Right lobe of liver (tissue), 6 donors: ENCODE data around the gene GALNTL6. TPM values are rescaled to one million over a fixed set of nuclear protein-coding genes. Genes with fewer than 3 reads are reported as not detected.

Experiments
- ATAC-seq, 4 donors: fragments of 200-7000 bp; cut with Tn5 transposase; one replicate each; pipeline ENCODE4 v1.9.1; 2020; ENCODE audit warnings: mild to moderate bottlenecking in 4 of 4, moderate library complexity in 4 of 4
- DNase-seq, 3 donors: peaks; one replicate each; pipeline ENCODE4 v3.0.0-alpha.2; 2020
- H3K27ac ChIP-seq, 3 donors: fragments of 200-600 bp; one replicate each; pipeline ENCODE4 v1.8.0; 2022
- H3K27me3 ChIP-seq, 2 donors: fragments of 200-600 bp; one replicate each; pipeline ENCODE4 v1.8.0; 2022
- H3K36me3 ChIP-seq, 4 donors: fragments of 200-600 bp; sonication (generic) in 1 of 4; one replicate each; pipeline versions ENCODE4 v1.5.1 to v1.8.0; 2017 to 2022; ENCODE audit warnings: control low read depth in 1 of 4
- H3K4me1 ChIP-seq, 4 donors: fragments of 200-600 bp; sonication (generic) in 1 of 4; one replicate each; pipeline versions ENCODE4 v1.5.1 to v1.8.0; 2017 to 2022; ENCODE audit warnings: control low read depth in 1 of 4
- H3K4me3 ChIP-seq, 3 donors: fragments of 200-600 bp; one replicate each; pipeline ENCODE4 v1.8.0; 2022
- H3K9me3 ChIP-seq, 4 donors: fragments of 200-600 bp; sonication (generic) in 1 of 4; one replicate each; pipeline versions ENCODE4 v1.5.1 to v1.8.0; 2017 to 2022; ENCODE audit warnings: control low read depth in 1 of 4
- CTCF ChIP-seq, 4 donors: fragments of 200-600 bp in 3 of 4; fragments of 450-650 bp in 1 of 4; IDR thresholded peaks; one replicate each; pipeline versions ENCODE4 v1.5.1 to v1.8.0; 2016 to 2022; ENCODE audit warnings: antibody characterized with exemption in 4 of 4, mild to moderate bottlenecking in 2 of 4
- POLR2A ChIP-seq: fragments of 450-650 bp; IDR thresholded peaks from one replicate; pipeline ENCODE4 v1.6.1; 2017; ENCODE audit warnings: antibody characterized with exemption, mild to moderate bottlenecking
- WGBS: methylation state at CpG from one replicate; pipeline ENCODE4 v1.1.6; 2018; ENCODE audit warnings: low coverage, low lambda C conversion rate; ENCODE audit not compliant: insufficient coverage; ENCODE audit errors: missing lambda C conversion rate; 5-methylcytosine and 5-hydroxymethylcytosine counted together
- intact Hi-C, 2 donors: fragments of 100-400 bp; cut with DNase I; formaldehyde crosslinking; loops; one replicate each; pipeline versions ENCODE4 v1.11.2 to v1.14.1; 2022
- total RNA-seq, 6 experiments: library from RNA; depleted of rRNA in 2 of 6; stranded (reverse); fragments of >200 nt in 2 of 6; fragmentation: NEBNext Ultra II Directional in 3 of 6; extraction: Animal tissue kit (Norgen Biotek cat#: 25700) in 3 of 6; gene quantifications; one replicate each; pipeline versions ENCODE4 v1.1.0 to v1.2.4, GENCODE V29; 2016 to 2023
- donor health status: DM: no; HTN: yes; CAD: no.
- donor health status: DM: no; HTN: no; CAD: no.
- donor health status: DM: no; HTN: no; CAD: no.
- donor health status: DM: no; HTN: yes; CAD: no.
- donor health status: DM: no; HTN: yes; CAD: no.

The GALNTL6 gene
- total RNA-seq, 6 experiments from 2014 or later = 0.15 to 1.1 (median 0.30) TPM; not detected in 3

- H3K4me3 ChIP-seq = no peak overlapping the region
- no peaks in the 10 kb centered on the region for H3K9me3 ChIP-seq
- intact Hi-C loops = no loop called here
- H3K27me3 ChIP-seq = no peaks in the 10 kb centered on the region
- ATAC-seq (no peak), DNase-seq (no peak)
- no peak overlapping the region for H3K27ac ChIP-seq
- H3K4me1 ChIP-seq = no peaks in the 10 kb centered on the region
- WGBS = 49% methylated on average over 2 of the region's 2 CpGs
- no peak for TF ChIP-seq POLR2A
- no peak for TF ChIP-seq CTCF (IDR thresholded peaks at IDR 0.05)
- no peaks in the 10 kb centered on the region for H3K36me3 ChIP-seq
Measured at GRCh38 chr4:172887959-172888358, 1074.8 kb downstream of the GALNTL6 start.

- ATAC-seq (peak in 2 of 4 donors; percentile 53 to 84), DNase-seq (no peak)
- Histone ChIP-seq H3K36me3 (no peaks in the 10 kb centered on the region), H3K9me3 (no peaks in the 10 kb centered on the region), H3K27ac (no peak overlapping the region), H3K4me1 (no peaks in the 10 kb centered on the region), H3K27me3 (no peaks in the 10 kb centered on the region), H3K4me3 (no peak overlapping the region)
- intact Hi-C loops = no loop called here
- 9% methylated on average over 4 of the region's 4 CpGs for WGBS
- TF ChIP-seq CTCF (IDR thresholded peaks at IDR 0.05) (peak; percentile 21 to 66 (median 34)), POLR2A (no peak)
Measured at GRCh38 chr4:172892300-172892699, 1079.1 kb downstream of the GALNTL6 start.

- Histone ChIP-seq H3K27me3 (no peaks in the 10 kb centered on the region), H3K27ac (no peak overlapping the region), H3K9me3 (no peaks in the 10 kb centered on the region), H3K36me3 (no peaks in the 10 kb centered on the region), H3K4me3 (no peak overlapping the region), H3K4me1 (no peaks in the 10 kb centered on the region)
- ATAC-seq (no peak), DNase-seq (no peak)
- intact Hi-C loops = no loop called here
- no peak for TF ChIP-seq CTCF (IDR thresholded peaks at IDR 0.05)
- TF ChIP-seq POLR2A = no peak
- WGBS = 75% methylated on average over 3 of the region's 3 CpGs
Measured at GRCh38 chr4:172895699-172896098, 1082.5 kb downstream of the GALNTL6 start.

- intact Hi-C loops = no loop called here
- no peak overlapping the region for H3K27ac ChIP-seq
- no CpG with 5 or more reads among the region's 3 CpGs for whole genome bisulfite sequencing
- no peaks in the 10 kb centered on the region for H3K36me3 ChIP-seq
- TF ChIP-seq CTCF (IDR thresholded peaks at IDR 0.05) (no peak), POLR2A (no peak)
- no peaks in the 10 kb centered on the region for H3K27me3 ChIP-seq
- H3K4me1 ChIP-seq = no peaks in the 10 kb centered on the region
- DNase-seq (no peak), ATAC-seq (no peak)
- no peaks in the 10 kb centered on the region for H3K9me3 ChIP-seq
- H3K4me3 ChIP-seq = no peak overlapping the region
Measured at GRCh38 chr4:172897046-172897445, 1083.8 kb downstream of the GALNTL6 start.

- no peaks in the 10 kb centered on the region for H3K36me3 ChIP-seq
- intact Hi-C loops = no loop called here
- H3K4me1 ChIP-seq = no peaks in the 10 kb centered on the region
- WGBS = 70% methylated on average over 2 of the region's 2 CpGs
- H3K4me3 ChIP-seq = no peak overlapping the region
- no peaks in the 10 kb centered on the region for H3K27me3 ChIP-seq
- ATAC-seq (no peak), DNase-seq (no peak)
- no peak overlapping the region for H3K27ac ChIP-seq
- H3K9me3 ChIP-seq = no peaks in the 10 kb centered on the region
- TF ChIP-seq POLR2A (no peak), CTCF (IDR thresholded peaks at IDR 0.05) (no peak)
Measured at GRCh38 chr4:172898715-172899114, 1085.5 kb downstream of the GALNTL6 start.
